GM21619 (cell line): ENCODE data around the gene PLCH2.

ENCODE experiments used
- ATAC-seq: cut with Tn5 transposase; IDR thresholded peaks from one replicate; pipeline ENCODE4 v1.9.1; 2021; ENCODE audit not compliant: unreplicated experiment

Gene PLCH2

DNA sequence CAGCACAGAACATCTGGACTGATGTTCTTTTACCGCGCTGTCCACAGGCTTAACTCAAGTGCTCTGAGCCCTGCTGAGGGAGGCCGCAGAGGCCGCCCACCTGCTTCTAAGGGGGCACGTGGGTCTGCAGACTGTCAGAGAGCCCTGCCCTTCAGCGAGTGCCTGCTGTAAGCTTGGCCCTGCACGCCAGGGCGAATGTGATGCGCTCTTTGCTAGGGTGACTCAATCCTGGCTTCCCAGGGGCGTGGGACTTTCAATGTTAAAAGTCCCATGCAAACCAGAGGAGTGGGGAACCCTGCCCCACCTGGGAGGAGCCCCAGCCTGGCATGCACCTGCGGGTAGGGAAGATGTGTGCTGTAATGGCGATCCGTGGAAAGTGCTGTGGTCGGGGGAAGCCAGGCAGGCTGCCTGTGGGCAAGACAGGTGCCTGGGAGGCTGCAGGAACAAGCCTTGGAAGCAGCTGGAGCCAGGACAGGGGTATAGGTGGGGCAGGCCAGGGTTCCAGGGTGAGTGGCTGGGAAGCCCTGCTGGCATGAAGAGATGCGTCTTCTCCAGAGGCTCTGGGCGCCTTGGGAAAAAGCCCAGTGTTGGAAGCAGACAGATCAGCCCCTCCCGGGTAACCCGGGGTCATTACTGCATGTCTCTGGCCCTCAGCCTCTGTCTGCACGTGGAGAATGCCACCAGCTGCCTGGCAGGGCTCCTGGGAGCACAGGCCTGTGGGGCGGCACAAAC lies 50.9 kb downstream of the PLCH2 start:
- peak; percentile 30 for ATAC-seq

DNA sequence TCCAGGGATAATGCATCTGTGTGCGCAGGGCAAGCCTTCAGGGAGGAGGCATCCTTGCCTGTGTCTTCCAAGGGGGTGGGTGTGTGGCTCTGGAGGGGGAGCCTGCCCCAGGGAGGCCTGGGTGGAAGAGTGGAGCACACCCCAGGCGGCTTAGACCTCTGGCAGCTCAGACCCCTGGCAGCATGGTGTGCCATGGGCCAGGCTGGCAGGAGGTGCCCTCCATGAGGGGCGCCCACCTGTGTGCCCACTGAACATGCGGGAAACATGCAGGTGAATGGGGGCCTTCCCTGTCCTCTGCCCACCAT lies 51.4 kb downstream of the PLCH2 start:
- no peak for ATAC-seq

DNA sequence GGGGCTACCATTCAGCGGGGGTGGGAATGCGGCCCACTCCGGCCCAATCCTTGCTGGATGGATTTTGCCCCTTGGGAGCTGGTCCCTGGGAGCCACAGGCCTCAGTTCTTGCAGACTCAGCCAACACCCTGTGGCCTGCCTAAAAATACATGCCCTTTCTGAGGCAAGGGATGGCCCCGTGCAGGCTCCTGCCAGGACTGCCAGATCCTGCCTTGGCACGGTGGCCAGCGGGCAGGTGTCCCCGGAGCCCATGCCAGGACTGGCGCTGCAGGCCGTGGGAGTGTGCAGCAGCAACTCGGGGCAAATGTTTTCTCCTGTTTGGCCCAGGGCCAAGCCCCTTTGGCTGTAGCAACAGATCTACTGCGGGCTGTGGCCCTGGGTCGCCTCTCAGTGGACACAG lies 51.9 kb downstream of the PLCH2 start:
- ATAC-seq, result no peak

DNA sequence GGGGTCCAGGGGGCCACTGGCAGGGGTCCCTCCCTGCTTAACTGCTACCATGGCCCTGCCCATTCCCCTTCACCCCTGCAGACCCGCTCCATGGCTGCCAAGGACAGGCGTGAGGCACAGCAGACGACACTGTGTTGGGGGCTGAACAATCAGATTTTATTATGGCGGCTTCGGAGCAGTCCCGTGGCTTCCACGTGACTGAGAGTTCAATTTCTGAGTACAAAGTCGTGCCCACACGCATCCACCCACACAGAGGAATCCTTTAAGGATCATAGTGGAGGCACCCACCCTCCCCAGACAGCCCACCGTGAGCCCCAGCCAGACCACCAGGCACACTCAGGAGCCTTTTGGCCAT lies 52.5 kb downstream of the PLCH2 start:
- no peak for ATAC-seq

DNA sequence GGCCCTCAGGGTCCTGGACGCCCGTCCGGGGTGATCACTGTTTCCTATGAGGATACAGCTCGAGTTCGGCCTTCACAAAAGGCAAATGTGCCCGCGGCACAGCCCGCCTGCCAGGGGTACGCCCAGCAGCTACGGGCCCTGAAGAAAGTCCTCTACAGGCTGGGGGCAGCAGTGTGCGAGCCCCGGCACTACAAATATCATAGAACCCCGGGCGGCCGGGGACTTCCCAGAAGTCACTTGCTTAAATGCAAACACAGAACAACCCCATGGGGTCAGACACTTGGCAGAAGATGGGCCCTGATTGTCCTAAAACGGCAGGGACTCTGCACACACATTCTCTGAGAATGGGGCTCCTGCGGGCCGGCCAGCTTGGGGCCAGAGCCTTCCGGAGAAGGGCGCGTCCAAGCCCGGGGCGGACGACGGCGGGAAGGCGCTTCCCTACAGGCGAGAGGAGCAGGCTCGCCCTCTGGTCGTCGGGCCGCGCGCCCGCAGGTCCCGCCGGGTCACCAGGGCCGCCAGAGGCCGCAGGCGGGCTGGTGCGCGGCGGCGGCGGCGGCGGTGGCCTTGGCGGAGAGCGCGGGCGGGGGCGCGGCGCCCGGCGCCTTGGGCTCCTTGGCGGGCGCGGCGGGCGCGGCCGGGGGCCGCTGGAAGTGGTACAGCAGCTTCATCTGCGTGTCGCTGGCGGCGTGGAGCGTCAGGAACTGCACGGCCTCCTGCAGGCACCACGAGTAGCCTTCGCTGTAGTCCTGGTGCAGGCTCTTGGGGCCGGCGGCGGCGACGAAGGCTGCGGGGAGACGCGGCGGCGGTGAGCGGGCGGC lies 53.1 kb downstream of the PLCH2 start:
- no peak for ATAC-seq

DNA sequence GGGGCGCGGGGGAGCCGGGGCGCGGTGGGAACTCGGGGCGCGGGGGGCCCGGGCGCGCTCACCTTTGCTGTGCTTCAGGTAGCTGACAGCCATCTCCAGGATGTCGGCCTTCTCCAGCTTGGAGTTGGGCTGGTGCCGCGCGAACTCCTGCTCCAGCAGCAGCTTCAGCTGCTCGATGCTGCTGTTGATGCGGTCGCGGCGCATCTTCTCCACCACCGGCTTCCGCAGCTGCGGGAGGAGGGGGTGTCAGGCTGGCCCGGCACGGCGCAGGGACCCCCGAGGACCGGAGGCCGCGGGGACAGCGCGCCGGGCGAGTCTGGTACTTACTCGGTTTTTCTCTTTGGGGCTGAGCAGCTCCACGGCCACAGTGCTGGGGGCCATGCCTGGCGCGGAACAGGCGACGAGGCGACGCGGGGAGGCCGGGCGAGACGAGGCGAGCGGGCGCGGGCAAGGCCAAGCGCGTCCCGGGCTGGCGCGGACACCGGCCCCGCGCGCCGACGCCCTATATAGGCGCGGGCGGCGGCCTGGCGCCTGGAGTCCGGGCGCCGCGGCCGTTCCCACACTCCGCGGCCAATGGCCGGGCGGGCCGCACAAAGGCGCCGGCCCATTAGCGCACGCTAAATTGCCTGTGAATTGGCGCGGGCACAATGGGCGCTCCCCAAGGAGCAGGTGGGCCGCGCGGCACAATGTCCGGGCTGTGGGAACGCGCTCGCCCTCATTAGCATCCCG lies 53.9 kb downstream of the PLCH2 start, which contains the start of gene HES5:
Gene HES5, minus strand, starts transcription at position 480 of the 729 bp plus-strand sequence. Its CDS starts 99 bp downstream, at position 381.
- no peak for ATAC-seq

DNA sequence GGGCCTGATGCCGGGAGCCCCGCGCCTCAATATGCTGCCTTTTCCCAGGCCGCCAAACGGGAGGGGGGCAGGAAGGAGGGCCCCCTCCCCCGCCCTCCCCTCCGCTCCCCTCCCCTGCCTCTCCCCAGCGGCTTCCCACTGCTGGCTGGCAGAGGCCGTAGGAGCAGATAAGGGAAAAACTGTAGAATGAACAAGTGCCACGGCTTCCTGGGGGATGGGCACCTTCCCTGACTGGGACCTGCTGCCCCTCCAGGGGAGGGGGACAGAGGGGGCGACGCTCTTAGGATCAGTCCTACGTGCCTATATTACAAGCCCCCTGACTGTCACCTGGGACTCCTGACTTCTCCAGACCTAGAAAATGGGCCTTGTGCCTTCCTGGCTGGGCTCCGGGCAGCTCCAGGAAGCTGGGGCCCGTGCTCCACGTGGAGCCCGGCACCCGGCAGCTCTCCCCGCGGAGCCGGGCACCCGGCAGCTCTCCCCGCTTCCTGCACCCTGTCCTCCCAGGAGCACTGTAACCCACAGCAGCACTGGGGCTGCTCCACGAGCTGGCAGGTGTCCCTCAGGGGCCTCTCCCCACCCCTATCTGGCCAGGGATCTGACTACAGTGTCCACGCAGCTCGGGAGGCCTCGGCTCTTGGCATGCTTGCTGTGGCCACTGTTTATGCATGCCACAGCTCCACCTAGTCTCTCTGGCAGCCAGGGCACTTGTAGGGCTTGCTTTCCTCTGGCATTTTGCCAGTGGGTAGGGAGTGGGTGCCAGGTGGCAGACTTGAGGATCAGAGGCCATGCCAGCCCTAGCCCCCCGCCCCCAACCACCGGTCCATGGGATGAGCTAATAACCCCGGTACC lies 54.6 kb downstream of the PLCH2 start:
- no peak for ATAC-seq

DNA sequence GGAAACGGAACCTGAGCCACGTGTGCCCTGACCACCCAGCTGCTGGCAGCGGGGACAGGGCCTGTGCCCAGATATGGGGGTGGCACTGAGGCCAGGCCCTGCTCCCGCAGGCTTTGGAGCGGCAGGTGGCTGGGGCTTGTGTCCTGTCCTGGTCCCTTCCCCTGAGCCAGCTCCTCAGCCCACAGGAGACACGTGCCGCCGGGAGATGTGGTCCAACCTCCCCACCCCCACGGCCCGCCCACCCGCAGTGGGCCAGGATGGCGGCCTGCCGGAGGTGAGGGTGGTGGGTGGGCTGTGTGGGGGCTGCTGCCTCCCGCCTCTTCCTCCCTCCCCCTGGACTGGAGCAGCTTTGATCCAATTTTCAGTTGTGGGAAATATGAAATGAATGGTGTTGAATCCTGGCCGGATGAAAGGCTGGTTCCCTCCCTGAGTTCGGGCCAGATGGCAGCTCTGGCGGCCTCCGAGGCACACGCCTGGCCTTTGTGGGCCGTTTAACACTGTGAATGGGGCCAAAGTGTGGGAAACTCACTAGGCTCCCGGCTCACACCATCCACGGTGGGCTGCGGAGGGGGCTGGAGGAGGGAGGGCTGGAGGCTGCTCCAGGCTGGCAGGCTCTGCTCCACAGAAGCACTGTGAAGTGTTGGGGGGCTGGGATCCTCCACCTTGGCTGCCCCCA lies 56.5 kb downstream of the PLCH2 start:
- no peak for ATAC-seq

DNA sequence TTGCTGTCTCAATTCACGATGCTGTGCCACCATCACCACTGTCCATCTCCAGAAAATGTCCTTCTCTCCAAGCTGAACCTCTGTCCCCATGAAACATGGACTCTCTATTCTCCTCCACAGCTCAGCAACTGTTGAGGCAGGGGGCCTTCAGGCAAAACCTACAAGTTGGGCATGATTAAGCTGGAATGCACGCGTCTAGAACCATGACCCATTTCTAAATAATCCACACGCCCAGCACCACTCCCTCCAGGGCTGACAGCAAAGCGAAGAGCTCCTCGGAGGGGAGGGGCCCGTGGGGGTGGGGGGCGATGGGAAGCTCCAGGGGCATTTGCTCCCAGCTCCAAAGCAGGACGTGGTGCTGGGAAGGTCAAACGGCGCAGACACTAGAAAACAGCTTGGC lies 57.3 kb downstream of the PLCH2 start:
- ATAC-seq, result no peak

DNA sequence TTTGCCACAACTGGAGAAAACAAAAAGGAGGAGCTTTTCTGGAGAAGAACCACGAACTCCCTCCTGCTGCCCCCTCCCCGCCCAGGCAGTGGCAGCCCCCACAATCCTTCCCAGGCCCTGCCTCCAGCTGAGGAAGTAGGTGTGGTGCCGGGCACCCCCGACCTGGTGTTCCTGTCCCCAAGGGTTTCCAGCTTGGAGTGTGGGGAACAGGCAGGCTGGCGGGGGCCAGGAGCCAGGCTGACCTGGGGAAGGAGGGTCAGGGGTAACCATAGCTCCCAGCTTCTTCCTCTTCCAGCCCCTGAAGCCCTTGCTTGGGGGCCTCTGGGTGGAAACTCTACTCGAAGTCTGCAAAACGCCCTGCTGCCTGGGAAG lies 58.2 kb downstream of the PLCH2 start:
- no peak for ATAC-seq

DNA sequence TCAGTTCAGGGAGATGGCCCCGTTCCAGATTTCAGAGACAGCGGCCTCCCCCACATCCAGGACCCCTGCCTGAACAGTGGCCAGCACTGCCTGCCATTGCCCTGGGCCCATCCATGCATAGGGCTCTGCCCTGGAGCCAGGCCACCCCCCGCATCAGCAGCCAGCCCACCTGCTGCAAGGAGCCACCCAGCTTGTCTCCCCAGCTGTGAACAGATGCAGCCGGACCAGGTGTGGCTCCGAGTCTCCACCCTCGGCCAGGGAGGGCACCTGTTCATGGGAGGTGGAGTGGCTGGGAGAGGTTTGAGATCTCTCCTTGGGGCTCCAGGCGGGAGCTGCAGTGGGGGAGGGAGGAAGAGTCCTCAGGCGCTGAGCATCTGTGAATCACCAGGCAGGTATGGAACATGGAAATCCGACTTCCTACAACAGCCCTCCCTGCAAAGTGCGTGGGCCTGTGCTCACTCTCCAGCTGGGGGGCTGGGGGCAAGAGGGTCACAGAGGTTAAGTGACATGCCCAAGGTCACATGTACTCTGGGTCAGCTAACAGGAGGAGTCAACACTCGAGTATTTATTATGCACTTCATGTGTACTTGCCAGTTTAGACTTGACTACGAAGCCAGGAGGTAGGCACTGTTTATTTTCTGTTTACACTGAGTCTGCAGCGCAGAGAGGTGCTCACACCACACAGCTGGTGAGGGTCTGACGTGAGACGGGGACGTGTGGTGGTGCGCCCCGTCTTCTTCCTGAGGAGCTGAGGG lies 58.8 kb downstream of the PLCH2 start:
- no peak for ATAC-seq

DNA sequence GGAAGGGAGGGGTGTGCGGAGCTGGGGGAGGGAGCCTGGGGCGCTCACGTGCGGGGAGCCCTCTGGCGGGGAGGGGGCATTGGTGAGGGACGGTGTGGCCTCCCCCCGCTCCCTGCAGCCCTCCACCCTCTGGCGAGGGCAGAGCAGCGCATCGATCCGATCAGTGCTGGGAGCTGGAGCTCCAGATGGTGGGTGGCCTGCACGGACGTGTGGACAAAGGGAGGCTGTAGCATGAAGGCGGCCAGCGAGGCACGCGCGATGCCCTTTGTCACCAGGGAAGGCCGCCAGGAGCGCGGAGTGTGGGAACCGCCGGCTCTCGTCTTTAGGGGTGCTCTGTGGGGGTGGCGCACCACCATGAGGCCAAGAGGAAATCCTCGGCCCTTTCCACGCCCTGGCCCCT lies 59.4 kb downstream of the PLCH2 start:
- ATAC-seq, result no peak

DNA sequence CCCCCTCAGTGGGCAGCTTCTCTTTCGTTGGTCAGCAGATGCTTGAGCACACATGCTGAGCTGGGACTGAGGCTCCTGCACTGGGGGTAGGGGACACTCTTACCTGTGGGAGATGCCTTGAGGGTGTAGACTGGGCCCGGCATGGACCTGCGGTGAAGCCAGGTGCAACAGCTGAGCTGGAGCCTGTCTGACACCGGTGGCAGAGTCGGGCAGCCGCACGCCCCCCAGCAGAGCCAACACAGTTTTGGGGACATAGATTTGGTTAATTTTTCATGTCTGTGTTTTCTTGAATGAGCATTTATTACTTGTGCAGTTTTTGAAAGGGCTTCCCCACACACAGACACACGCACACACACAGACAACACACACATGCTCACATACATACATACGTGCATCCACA lies 59.9 kb downstream of the PLCH2 start:
- no peak for ATAC-seq

DNA sequence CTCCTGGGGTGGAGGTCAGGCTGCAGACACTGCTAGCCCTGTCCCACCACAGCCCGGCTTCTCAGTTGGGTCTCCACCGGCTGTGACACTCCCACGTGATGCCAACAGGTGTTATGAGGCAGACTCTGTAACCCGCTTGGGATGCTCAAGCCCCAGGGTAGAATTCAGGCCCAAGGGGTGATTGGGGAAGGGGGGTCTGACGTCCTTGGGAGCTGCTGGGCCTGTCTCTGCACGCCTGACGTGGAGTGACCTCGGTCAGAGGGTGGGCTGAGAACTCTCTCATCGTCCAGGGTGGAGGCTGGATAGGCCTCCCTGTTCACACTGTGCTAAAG lies 61.7 kb downstream of the PLCH2 start:
- no peak for ATAC-seq

DNA sequence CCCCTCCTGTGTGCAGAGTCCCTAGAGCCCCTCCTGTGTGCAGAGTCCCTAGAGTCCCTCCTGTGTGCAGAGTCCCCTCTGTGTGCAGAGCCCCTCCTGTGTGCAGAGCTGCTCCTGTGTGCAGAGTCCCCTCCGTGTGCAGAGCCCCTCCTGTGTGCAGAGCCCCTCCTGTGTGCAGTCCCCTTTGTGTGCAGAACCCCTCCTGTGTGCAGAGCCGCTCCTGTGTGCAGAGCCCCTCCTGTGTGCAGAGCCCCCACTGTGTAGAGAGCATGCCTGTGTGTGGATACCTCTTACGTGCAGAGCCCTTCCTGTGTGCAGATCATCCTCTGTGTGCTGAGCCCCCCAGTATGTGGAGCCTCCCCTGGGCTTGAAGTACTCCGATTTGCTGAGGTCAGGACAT lies 62.3 kb downstream of the PLCH2 start:
- ATAC-seq, result no peak

DNA sequence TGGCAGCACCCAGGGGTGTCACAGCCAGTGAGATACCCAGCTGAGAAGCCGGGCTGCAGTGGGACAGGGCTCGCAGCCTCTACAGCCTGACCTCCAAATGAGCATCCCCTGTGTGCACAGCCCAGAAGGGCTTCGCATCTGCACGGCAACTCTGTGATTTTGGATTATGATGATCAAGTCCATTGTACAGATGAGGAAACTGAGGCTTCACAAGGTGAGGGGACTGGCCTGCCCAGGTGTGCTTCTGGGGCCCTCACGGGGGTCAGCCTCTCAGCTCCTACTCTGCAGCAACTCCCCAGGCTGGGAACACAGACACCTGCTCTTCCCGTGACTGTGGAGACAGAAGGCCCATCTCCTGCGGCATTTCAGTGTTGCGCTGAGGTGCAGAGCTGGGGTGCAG lies 62.8 kb downstream of the PLCH2 start:
- no peak for ATAC-seq

DNA sequence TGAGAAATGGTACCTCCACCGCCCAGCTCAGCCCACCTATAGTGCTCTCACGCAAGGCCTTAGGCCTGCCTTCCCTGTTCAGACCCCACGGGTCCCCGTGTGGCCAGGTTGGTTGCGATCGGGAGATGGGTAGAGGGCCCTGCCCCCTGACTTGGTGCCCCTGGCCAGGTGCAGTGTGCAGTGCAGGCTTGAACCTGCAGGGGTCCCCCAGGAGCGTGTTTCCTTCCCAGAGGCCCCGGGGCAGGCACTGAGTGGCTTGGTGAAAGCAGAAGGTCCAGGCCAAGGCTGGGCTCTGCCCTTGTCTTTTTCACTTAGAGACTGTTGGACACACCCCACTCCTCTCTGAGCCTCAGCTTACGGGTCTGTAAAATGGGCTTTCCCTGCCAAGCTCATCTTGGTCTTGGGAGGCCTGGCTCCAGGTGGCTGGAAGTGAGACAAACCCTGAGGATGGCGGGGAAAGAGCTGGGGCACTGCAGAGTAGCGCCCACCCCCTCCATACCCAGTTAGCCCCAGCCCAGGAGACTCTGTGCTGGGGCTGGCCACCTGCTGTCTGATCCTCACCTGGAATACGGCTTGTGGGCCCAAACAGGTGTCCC lies 63.3 kb downstream of the PLCH2 start:
- no peak for ATAC-seq

DNA sequence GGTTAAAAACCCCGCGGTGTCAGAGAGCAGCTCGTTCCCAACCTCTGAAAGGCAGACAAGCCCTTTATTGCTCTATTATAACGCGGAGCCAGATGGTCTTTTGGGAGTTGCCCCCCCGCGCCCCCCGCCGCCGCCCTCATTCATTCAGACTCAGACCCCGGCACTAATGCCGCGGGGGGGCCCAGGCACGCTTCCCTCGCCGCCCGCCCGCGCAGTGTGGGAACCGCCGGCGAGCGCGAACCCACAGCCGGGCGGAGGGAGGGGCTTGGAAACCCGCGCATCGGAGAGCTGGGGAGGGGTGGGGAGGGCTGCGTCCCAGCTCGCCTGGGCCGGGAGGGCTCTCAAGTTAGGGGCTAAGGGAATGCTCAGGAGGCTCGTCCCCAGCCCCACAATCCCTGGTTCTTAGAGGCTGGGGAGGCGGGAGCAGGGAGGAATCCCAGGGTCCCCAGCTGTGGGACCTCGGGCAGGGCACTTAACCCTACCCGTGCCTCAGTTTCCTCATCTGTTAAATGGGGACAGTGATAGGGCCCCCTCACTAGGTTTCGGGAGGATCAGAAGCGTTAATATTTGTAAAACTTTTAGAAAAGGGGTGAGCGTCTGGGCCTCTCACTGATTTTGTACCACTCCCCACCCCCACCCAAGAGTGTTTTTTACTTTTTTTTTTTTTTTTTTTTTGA lies 64.9 kb downstream of the PLCH2 start:
- ATAC-seq, result no peak

DNA sequence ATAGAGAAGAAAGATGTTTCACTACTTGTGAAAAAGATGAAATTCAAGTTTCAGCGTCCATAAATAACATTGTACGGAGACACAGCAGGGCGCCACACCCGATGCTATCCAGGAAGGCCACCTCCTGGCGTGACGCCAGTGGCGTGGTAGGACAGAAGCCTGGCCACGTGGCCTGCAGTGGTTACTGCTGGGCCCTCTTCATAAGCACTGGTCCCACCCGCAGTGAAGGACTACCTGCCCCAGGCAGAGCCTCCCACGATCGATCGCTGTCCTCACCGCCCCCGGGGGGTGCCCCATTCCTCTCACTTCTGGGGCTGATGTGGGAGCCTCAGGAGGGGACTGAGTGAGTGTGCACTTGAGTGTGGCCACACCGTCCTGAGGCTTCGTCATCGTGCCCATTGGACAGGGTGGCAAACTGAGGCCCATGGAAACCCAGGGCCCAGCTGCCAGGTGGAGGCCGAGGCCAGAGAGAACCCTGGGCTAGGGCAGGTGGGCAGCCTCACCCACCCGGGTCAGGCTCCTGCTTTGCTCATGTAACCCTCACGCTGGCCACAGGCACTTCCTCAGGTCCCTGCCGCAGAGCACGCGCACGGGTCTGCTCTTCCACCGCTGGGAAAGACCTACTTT lies 65.6 kb downstream of the PLCH2 start:
- no peak for ATAC-seq
